Kidney (tissue), 14 donors: ENCODE data around the gene DAZAP1. TPM values are rescaled to one million over a fixed set of nuclear protein-coding genes. Genes with fewer than 3 reads are reported as not detected.

ENCODE experiments used
- DNase-seq, 5 donors: peaks; one replicate each; pipeline ENCODE4 v3.0.0-alpha.2; 2013 to 2020
- FAIRE-seq: peaks from 2 replicates; lab custom pipeline; 2012; peaks lifted over from hg19 to GRCh38; lab: Jason Lieb, UNC
- H3K27ac ChIP-seq, 2 donors: one replicate each; pipeline ENCODE4 v1.7.0; 2013; ENCODE audit warnings: low read depth in 2 of 2, low read length in 2 of 2, inconsistent platforms in 1 of 2
- H3K27me3 ChIP-seq: one replicate; pipeline ENCODE4 v1.7.1; 2013; ENCODE audit warnings: low read length, inconsistent platforms; ENCODE audit not compliant: control insufficient read depth, insufficient read depth
- H3K36me3 ChIP-seq, 3 donors: one replicate each; pipeline versions ENCODE4 v1.7.0 to v1.7.1; 2013; ENCODE audit warnings: low read length in 3 of 3, control low read depth in 1 of 3, inconsistent platforms in 1 of 3; ENCODE audit not compliant: insufficient read depth in 3 of 3, control insufficient read depth in 2 of 3
- H3K4me1 ChIP-seq, 3 donors: one replicate each; pipeline versions ENCODE4 v1.7.0 to v1.7.1; 2013; ENCODE audit warnings: low read length in 3 of 3, inconsistent platforms in 1 of 3, low read depth in 1 of 3; ENCODE audit not compliant: control insufficient read depth in 2 of 3, insufficient read depth in 2 of 3
- H3K4me3 ChIP-seq, 3 donors: one replicate each; pipeline versions ENCODE4 v1.7.0 to v1.8.1; 2013; ENCODE audit warnings: low read length in 3 of 3, control low read depth in 1 of 3, inconsistent platforms in 1 of 3
- H3K9ac ChIP-seq, 3 donors: one replicate each; pipeline versions ENCODE4 v1.7.0 to v1.7.1; 2013; ENCODE audit warnings: low read length in 3 of 3, control low read depth in 1 of 3, inconsistent platforms in 1 of 3
- H3K9me3 ChIP-seq, 3 donors: one replicate each; pipeline versions ENCODE4 v1.7.0 to v1.7.1; 2013; ENCODE audit warnings: low read length in 3 of 3, control low read depth in 1 of 3, inconsistent platforms in 1 of 3; ENCODE audit not compliant: control insufficient read depth in 2 of 3, insufficient read depth in 1 of 3
- CTCF ChIP-seq: IDR thresholded peaks from 3 replicates; pipeline ENCODE4 v1.5.1; 2012; ENCODE audit warnings: mild to moderate bottlenecking, moderate library complexity, borderline replicate concordance; ENCODE audit not compliant: insufficient read depth; ENCODE audit errors: extremely low read depth
- intact Hi-C: fragments of 100-400 bp; cut with DNase I; formaldehyde crosslinking; loops from one replicate; pipeline ENCODE4 v1.11.1; 2022
- polyA plus RNA-seq: library from polyadenylated mRNA; stranded (reverse); fragments of 350-450 nt; fragmentation: Illumina TruSeq; extraction: RNeasy Lipid Tissue Mini Kit (QIAGEN cat#74804); gene quantifications from one replicate; pipeline ENCODE4 v1.2.3, GENCODE V29; 2014; ENCODE audit warnings: low read depth, low replicate concordance; ENCODE audit not compliant: insufficient read depth
- total RNA-seq: library from RNA; stranded (reverse); fragmentation: NEBNext Ultra II Directional; extraction: Animal tissue kit (Norgen Biotek cat#: 25700); gene quantifications from one replicate; pipeline ENCODE4 v1.2.1, GENCODE V29; 2021
- donor health status: control.
- donor health status: control.
- donor health status: control.
- donor health status: control.
- donor health status: control.
- donor health status: DM: yes; HTN: yes; CAD: no.
- donor health status: Normal renal cell carcinoma (clear cell type).

The DAZAP1 gene
- total and polyA plus RNA-seq, 2 donors from 2014 or later = 47.7 to 98.5 TPM

- Histone ChIP-seq H3K4me3 (peak overlapping the region in 2 of 3 donors; percentile 47 to 79), H3K9me3 (no peaks in the 10 kb centered on the region), H3K27ac (peak overlapping the region; percentile 1 to 60), H3K36me3 (no peaks in the 10 kb centered on the region), H3K9ac (peak overlapping the region in 1 of 3 donors; percentile 78), H3K4me1 (peaks cover 0 to 57% (median 36%) of the 10 kb centered on the region in 3 donors), H3K27me3 (no peaks in the 10 kb centered on the region)
- no peak for FAIRE-seq
- peak in 2 of 5 donors; percentile 39 to 61 for DNase-seq
- intact Hi-C loops = no loop called here
- no peak for TF ChIP-seq CTCF
Measured at GRCh38 chr19:1410136-1410786, 2.9 kb downstream of the DAZAP1 start.

- TF ChIP-seq CTCF = no peak
- intact Hi-C loops = no loop called here
- peak overlapping the region in 1 of 3 donors; percentile 61 for H3K9ac ChIP-seq
- no peaks in the 10 kb centered on the region for H3K27me3 ChIP-seq
- peak overlapping the region in 1 of 3 donors; percentile 79 for H3K4me3 ChIP-seq
- FAIRE-seq (no peak), DNase-seq (no peak)
- H3K4me1 ChIP-seq = peaks cover 0 to 62% (median 40%) of the 10 kb centered on the region in 3 donors
- no peaks in the 10 kb centered on the region for H3K36me3 ChIP-seq
- H3K9me3 ChIP-seq = no peaks in the 10 kb centered on the region
- H3K27ac ChIP-seq = peak overlapping the region; percentile 1 to 60
Measured at GRCh38 chr19:1410789-1411188, 3.4 kb downstream of the DAZAP1 start.

- Histone ChIP-seq H3K27ac (peak overlapping the region; percentile 48 to 60), H3K27me3 (no peaks in the 10 kb centered on the region), H3K9ac (peak overlapping the region in 1 of 3 donors; percentile 1), H3K9me3 (no peaks in the 10 kb centered on the region), H3K4me1 (peaks cover 3 to 68% (median 48%) of the 10 kb centered on the region in 3 donors), H3K4me3 (no peak overlapping the region), H3K36me3 (no peaks in the 10 kb centered on the region)
- DNase-seq = peak in 1 of 5 donors; percentile 85
- intact Hi-C loops = no loop called here
- TF ChIP-seq CTCF = no peak
- FAIRE-seq = no peak
Measured at GRCh38 chr19:1411255-1412191, 4.1 kb downstream of the DAZAP1 start.
